Nucleus accumbens (tissue), 56 donors: Measurements from ENCODE around the gene RBM8A.
A peak's percentile ranks its signal among the peaks of the same experiment; 100 is the strongest.

ENCODE experiments used
- DNase-seq, 56 donors: peaks; one replicate each; lab custom pipeline; 2025; lab: John Stamatoyannopoulos, UW

RBM8A gene

GRCh38 chr1:145927063-145927886 is at the start of gene RBM8A:
TSS of gene RBM8A (minus strand) at chr1:145927484. CDS start at chr1:145927426, 58 bp downstream.
- DNase-seq, result peak in 55 of 56 donors; percentile 43 to 98 (median 92)

- DNase-seq, result no peak
Measured at GRCh38 chr1:145977016-145977415, 49.7 kb upstream of the RBM8A start.

- no peak for DNase-seq
Measured at GRCh38 chr1:145975216-145975615, 47.9 kb upstream of the RBM8A start.

- no peak for DNase-seq
Measured at GRCh38 chr1:145974721-145975120, 47.4 kb upstream of the RBM8A start.

- DNase-seq, result no peak
Measured at GRCh38 chr1:145972580-145972979, 45.3 kb upstream of the RBM8A start.

GRCh38 chr1:145967288-145967687 is 40.0 kb upstream of the RBM8A start:
- DNase-seq, result no peak

- DNase-seq, result no peak
Measured at GRCh38 chr1:145965119-145965744, 37.9 kb upstream of the RBM8A start.

GRCh38 chr1:145964328-145965118 is 37.2 kb upstream of the RBM8A start, which contains the start of the genes ANKRD34A and POLR3GL:
TSS of gene ANKRD34A (minus strand) at chr1:145964575. CDS start at chr1:145961759, 2,816 bp downstream.
TSS of gene POLR3GL (plus strand) at chr1:145964690. CDS start at chr1:145974866, 10,176 bp downstream.
- peak; percentile 54 to 98 (median 93) for DNase-seq

GRCh38 chr1:145963265-145964019 is 36.2 kb upstream of the RBM8A start:
- DNase-seq, result no peak

GRCh38 chr1:145962157-145963102 is 35.1 kb upstream of the RBM8A start:
- DNase-seq, result peak in 55 of 56 donors; percentile 16 to 88 (median 72)

- peak in 51 of 56 donors; percentile 14 to 78 (median 43) for DNase-seq
Measured at GRCh38 chr1:145961425-145962156, 34.3 kb upstream of the RBM8A start.

GRCh38 chr1:145961109-145961424 is 33.8 kb upstream of the RBM8A start:
- peak in 1 of 56 donors; percentile 28 for DNase-seq

GRCh38 chr1:145960468-145961108 is 33.3 kb upstream of the RBM8A start:
- peak in 51 of 56 donors; percentile 15 to 81 (median 65) for DNase-seq

GRCh38 chr1:145959957-145960467 is 32.7 kb upstream of the RBM8A start:
- DNase-seq, result peak in 3 of 56 donors; percentile 39 to 60 (median 49)

GRCh38 chr1:145959333-145959732 is 32.0 kb upstream of the RBM8A start:
- no peak for DNase-seq

- DNase-seq, result no peak
Measured at GRCh38 chr1:145958734-145959133, 31.4 kb upstream of the RBM8A start.
